Lower lobe of right lung (tissue), 2 donors: ENCODE measurements around the gene EXOSC5. TPM values are rescaled to one million over a fixed set of nuclear protein-coding genes. Genes with fewer than 3 reads are reported as not detected.

Source experiments
- ATAC-seq, 2 donors: fragments of 200-7000 bp; cut with Tn5 transposase; one replicate each; pipeline ENCODE4 v1.9.1; 2020 to 2022; ENCODE audit warnings: mild to moderate bottlenecking in 2 of 2, moderate library complexity in 2 of 2
- DNase-seq: peaks from one replicate; pipeline ENCODE4 v3.0.0-alpha.2; 2020
- H3K27ac ChIP-seq: fragments of 200-600 bp; one replicate; pipeline ENCODE4 v1.8.0; 2022
- H3K27me3 ChIP-seq: fragments of 200-600 bp; one replicate; pipeline ENCODE4 v1.8.0; 2022; ENCODE audit warnings: low read depth
- H3K36me3 ChIP-seq: fragments of 200-600 bp; one replicate; pipeline ENCODE4 v1.8.0; 2022; ENCODE audit warnings: mild to moderate bottlenecking
- H3K4me1 ChIP-seq: fragments of 200-600 bp; one replicate; pipeline ENCODE4 v1.8.0; 2022
- H3K4me3 ChIP-seq: fragments of 200-600 bp; one replicate; pipeline ENCODE4 v1.8.0; 2022; ENCODE audit warnings: mild to moderate bottlenecking
- H3K9me3 ChIP-seq: fragments of 200-600 bp; one replicate; pipeline ENCODE4 v1.8.0; 2022
- CTCF ChIP-seq: fragments of 200-600 bp; IDR thresholded peaks from one replicate; pipeline ENCODE4 v1.8.0; 2022; ENCODE audit warnings: antibody characterized with exemption, mild to moderate bottlenecking
- intact Hi-C: fragments of 100-400 bp; cut with DNase I; formaldehyde crosslinking; loops from one replicate; pipeline ENCODE4 v1.11.0; 2022
- total RNA-seq: library from RNA; stranded (reverse); fragmentation: NEBNext Ultra II Directional; extraction: Animal tissue kit (Norgen Biotek cat#: 25700); gene quantifications from one replicate; pipeline ENCODE4 v1.2.1, GENCODE V29; 2021
- donor health status: DM: no; HTN: yes; CAD: no; lungs with severe emphysema.

EXOSC5 gene
- total RNA-seq, 1 donor from 2014 or later = 13.2 TPM

- TF ChIP-seq CTCF = no peak
- Histone ChIP-seq H3K4me3 (peak overlapping the region; percentile 11), H3K36me3 (peaks cover 96% of the 10 kb centered on the region), H3K4me1 (peaks cover 14% of the 10 kb centered on the region), H3K27ac (no peak overlapping the region), H3K27me3 (no peaks in the 10 kb centered on the region), H3K9me3 (no peaks in the 10 kb centered on the region)
- DNase-seq (no peak), ATAC-seq (peak; percentile 65 to 78)
- intact Hi-C loops = no loop called here
These were observed 55.3 kb downstream of the EXOSC5 start for GRCh38 chr19:41341669-41342490.

GRCh38 chr19:41339936-41340335 is 57.2 kb downstream of the EXOSC5 start:
- no peaks in the 10 kb centered on the region for H3K27me3 ChIP-seq
- DNase-seq (no peak), ATAC-seq (no peak)
- no peak overlapping the region for H3K4me3 ChIP-seq
- H3K9me3 ChIP-seq = no peaks in the 10 kb centered on the region
- no peak overlapping the region for H3K27ac ChIP-seq
- intact Hi-C loops = no loop called here
- H3K36me3 ChIP-seq = peaks cover 95% of the 10 kb centered on the region
- no peak for TF ChIP-seq CTCF
- peaks cover 20% of the 10 kb centered on the region for H3K4me1 ChIP-seq

Other genes starting within 250 kb of the EXOSC5 start
- 11.0 TPM for gene CYP2S1, start 204.1 kb downstream of the EXOSC5 start, total RNA-seq
- gene AXL, start 178.1 kb downstream of the EXOSC5 start, total RNA-seq = 92.7 TPM
- 191 TPM for gene HNRNPUL1, start 133.0 kb downstream of the EXOSC5 start, total RNA-seq
- gene CCDC97, start 87.2 kb downstream of the EXOSC5 start, total RNA-seq = 30.3 TPM
- gene TGFB1, start 43.4 kb downstream of the EXOSC5 start, total RNA-seq = 114 TPM
- 8.2 TPM for gene B9D2, start 33.2 kb downstream of the EXOSC5 start, total RNA-seq
- 29.8 TPM for gene TMEM91, start 20.8 kb downstream of the EXOSC5 start, total RNA-seq
- 13.4 TPM for gene BCKDHA, start 459 bp upstream of the EXOSC5 start, total RNA-seq
- 22.5 TPM for gene B3GNT8, start 30.0 kb upstream of the EXOSC5 start, total RNA-seq
- gene DMAC2, start 42.6 kb upstream of the EXOSC5 start, total RNA-seq = 57.7 TPM
- gene ERICH4, start 45.8 kb upstream of the EXOSC5 start, total RNA-seq = not detected
- gene CEACAM21, start 178.8 kb upstream of the EXOSC5 start, total RNA-seq = 28.8 TPM
- 5.6 TPM for gene CEACAM4, start 229.7 kb upstream of the EXOSC5 start, total RNA-seq